SU-DHL-6 (cell line): ENCODE results near the gene PRKCE.

ENCODE experiments used
- CTCF ChIP-seq: fragments of 200-600 bp; sonication (generic); IDR thresholded peaks from one replicate; pipeline ENCODE4 v1.5.1; 2017; ENCODE audit warnings: antibody characterized with exemption, mild to moderate bottlenecking, low read length, moderate library complexity; ENCODE audit not compliant: insufficient read depth, poor library complexity, severe bottlenecking
- EZH2phosphoT487 ChIP-seq: fragments of 200-600 bp; sonication (generic), shearing (Covaris generic); conservative IDR thresholded peaks from 2 replicates; pipeline ENCODE4 v1.6.1; 2018; ENCODE audit warnings: mild to moderate bottlenecking, antibody characterized with exemption, low read length, moderate library complexity, mixed read lengths

GRCh38 chr2:45746888-45747287 lies 95.4 kb downstream of the PRKCE start:
- TF ChIP-seq CTCF (no peak), EZH2phosphoT487 (no peak)
